HG03520 (cell line): ENCODE data around the gene SLC27A3.
"Not testable (repeated sequence)": the region's sequence is repeated elsewhere in the genome, so short reads cannot be mapped to it uniquely, and the experiment has no call there.

Experiments used
- ATAC-seq: cut with Tn5 transposase; IDR thresholded peaks from one replicate; pipeline ENCODE4 v1.9.1; 2021; ENCODE audit warnings: mild to moderate bottlenecking, moderate library complexity; ENCODE audit not compliant: unreplicated experiment

The SLC27A3 gene

GRCh38 chr1:153778824-153779519 is 3.8 kb downstream of the SLC27A3 start:
- ATAC-seq, result no peak

DNA sequence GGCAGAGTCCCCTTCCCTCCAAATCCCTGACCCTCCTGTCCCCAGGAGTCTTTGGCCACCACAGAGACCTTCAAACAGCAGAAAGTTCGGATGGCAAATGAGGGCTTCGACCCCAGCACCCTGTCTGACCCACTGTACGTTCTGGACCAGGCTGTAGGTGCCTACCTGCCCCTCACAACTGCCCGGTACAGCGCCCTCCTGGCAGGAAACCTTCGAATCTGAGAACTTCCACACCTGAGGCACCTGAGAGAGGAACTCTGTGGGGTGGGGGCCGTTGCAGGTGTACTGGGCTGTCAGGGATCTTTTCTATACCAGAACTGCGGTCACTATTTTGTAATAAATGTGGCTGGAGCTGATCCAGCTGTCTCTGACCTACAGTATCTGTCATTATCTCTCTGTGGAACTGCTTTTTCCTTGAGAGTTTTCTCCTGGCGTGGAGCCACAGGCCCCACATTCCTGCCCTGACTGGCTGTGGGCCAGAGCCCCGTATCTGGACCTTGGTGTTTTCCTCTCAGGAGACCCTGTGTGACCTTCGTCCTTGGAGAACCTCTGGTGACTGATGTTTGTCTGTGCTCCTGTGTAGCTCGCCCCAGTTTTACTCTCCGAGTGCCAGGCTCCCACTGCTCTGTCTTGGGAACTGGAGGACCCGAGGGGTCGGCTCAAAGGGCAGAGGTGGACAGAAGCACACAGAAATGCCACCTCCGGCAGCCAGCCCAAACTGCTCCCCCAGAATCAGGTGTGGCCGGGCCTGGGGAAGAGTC is 4.8 kb downstream of the SLC27A3 start:
- ATAC-seq, result no peak

- no peak for ATAC-seq
Measured at GRCh38 chr1:153780551-153780950, 5.3 kb downstream of the SLC27A3 start.

DNA sequence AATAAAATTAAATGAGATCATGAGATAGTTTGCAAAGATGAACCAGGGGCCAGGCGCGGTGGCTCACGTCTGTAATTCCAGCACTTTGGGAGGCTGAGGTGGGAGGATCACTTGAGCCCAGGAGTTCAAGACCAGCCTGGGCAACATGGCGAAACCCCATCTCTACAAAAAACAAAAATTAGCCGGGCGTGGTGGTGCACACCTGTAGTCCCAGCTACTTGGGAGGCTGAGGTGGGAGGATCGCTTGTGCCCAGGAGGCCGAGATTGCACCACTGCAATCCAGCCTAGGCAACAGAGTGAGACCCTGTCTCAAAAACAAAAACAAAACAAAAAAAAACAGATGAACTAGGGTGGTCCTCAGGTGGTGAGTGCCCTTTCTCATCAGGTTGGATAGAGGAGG is 7.4 kb downstream of the SLC27A3 start:
- ATAC-seq, result not testable (repeated sequence)

GRCh38 chr1:153783233-153784190 is 8.3 kb downstream of the SLC27A3 start:
- ATAC-seq, result peak; percentile 88

DNA sequence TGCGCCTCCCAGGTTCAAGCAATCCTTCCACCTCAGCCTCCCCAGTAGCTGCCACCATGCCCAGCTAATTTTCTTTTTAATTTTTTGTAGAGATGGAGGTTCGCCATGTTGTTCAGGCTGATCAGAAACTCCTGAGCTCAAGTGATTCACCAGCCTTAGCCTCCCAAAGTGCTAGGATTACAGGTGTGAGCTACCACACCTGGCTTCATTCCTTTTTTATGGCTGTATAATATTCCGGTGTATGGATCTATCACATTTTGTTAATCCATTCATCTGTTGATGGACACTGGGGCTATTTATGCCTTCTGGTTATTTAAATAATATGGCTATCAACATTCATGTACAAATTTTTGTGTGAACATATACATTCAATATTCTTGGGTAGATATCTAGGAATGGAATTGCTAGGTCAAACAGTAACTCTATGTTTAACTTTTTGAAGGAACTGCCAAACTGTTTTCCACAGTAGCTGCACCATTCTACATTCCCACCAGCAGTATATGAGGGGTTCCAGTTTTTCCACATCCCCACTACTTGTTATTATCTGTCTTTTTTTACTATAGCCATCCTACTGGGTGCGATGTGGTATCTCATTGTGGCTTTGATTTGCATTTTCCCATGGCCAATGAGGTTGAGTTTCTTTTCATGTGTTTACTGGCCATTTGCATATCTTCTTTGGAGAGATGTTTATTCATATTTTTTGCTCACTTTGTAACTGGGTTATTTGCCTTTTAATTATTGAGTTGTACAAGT is 11.0 kb downstream of the SLC27A3 start:
- ATAC-seq, result no peak

DNA sequence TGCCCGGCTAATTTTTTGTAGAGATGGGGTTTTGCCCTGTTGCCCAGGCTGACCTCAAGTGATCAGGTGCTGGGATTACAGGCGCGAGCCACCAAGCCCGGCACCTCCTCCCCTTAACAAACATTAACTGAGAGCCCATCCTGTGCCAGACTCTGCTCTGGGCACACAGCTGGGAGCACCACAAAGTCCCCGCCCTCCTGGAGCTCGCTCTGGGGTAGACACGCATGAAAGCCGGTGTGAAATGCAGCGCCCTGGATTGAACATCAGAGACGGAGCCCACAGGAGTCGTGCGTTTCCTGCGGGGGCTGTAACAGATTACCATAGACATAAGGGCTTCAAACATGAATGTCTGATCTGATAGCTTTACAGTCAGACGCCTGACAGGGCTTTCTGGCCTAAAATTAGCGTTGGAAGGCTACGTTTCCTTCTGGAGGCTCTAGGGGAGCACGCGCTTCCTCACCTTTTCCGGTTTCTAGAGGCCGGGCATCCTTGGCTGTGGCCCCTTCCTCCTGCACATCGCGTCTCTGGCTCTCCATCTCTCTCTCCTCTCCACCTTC is 14.3 kb downstream of the SLC27A3 start:
- ATAC-seq, result no peak

DNA sequence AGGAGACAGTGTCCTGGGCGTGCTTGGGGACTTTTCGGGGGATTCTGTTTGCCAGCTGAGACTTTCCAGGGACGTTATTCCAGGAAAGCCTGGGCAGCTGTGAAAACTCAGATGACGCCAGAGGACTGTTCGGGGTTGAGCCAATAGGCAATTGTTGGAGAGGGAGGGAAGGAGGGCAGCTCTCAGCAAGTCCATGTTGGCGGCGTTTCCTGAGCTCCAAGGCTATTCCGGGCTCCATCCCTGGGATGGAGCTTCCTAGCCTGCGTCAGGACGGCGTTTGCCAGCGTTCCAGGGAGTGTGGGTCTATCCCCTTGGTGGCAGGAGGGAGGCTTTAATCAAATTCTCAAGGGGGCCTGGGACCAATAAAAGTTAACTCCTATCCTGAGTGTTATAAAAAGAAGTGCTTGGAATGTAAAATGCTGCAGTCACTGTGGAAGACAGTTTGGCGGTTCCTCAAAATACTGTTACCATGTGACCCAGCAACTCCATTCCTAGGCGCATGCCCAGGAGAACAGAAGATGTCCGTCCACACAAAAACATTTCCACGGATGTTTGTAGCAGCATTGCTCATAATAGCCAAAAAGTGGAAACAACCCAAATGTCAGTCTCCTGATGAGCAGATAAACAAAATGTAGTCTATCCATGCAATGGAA is 15.2 kb downstream of the SLC27A3 start:
- ATAC-seq, result peak; percentile 5

DNA sequence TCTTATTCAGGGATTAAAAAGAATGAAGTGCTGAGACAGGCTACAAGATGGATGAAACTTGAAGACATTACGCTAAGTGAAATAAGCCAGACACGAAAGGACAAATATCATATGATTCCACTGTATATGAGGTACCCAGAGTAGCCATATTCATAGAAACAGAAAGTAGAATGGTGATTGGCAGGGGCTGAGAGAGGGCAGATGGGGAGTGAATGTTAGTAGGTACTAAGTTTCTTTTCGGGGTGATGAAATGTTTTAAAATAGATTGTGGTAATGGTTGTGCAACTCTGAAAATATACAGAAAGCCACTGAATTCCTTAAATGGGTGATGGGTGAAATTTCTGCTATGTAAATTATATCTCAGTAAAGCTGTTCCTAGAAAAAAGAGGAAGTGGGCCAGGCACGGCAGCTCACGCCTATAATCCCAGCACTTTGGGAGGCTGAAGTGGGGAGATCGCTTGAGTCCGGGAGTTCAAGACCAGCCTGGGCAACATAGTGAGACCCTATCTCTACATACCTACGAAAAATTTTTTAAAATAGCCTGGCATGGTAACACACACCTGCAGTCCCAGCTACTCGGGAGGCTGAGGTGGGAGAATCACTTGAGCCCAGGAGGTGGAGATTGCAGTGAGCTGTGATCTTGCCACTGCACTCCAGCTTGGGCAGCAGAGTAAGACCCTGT is 15.9 kb downstream of the SLC27A3 start:
- ATAC-seq, result peak; percentile 82

- ATAC-seq, result no peak
Measured at GRCh38 chr1:153791648-153792253, 16.5 kb downstream of the SLC27A3 start.

- ATAC-seq, result no peak
Measured at GRCh38 chr1:153792631-153793041, 17.4 kb downstream of the SLC27A3 start.

GRCh38 chr1:153793261-153793972 is 18.2 kb downstream of the SLC27A3 start:
- no peak for ATAC-seq

DNA sequence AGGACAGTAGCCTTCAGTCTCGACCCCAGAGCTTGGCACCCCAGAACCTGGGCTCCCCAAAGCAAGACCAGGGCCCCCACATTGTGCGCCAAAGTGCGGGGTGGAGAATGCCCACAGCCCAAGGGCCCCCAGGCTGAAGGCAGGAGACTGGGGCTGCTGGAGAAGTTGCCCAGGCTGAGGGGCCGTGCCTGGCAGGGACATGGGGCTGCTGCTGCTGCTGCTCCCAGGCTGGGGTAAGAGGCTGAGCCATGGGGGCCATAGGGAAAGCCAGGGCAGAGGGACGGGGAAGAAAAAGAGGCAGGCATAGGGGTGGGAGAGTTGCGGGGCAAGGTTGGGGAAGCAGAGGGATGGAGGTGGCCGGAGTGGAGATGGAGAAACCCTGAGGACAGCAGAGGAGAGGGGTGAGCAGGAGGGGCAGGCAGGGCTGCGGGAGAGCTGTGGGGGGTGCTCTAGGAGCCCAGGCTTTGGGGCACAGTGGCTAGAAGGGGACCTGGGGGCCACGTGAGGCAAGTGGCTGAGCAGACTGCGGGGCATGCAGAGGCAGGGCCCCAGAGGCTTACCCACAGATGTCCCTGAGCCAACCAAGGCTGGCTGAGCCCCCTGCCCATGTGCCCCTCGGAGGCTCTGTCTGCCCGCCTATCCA is 18.9 kb downstream of the SLC27A3 start:
- ATAC-seq, result no peak

DNA sequence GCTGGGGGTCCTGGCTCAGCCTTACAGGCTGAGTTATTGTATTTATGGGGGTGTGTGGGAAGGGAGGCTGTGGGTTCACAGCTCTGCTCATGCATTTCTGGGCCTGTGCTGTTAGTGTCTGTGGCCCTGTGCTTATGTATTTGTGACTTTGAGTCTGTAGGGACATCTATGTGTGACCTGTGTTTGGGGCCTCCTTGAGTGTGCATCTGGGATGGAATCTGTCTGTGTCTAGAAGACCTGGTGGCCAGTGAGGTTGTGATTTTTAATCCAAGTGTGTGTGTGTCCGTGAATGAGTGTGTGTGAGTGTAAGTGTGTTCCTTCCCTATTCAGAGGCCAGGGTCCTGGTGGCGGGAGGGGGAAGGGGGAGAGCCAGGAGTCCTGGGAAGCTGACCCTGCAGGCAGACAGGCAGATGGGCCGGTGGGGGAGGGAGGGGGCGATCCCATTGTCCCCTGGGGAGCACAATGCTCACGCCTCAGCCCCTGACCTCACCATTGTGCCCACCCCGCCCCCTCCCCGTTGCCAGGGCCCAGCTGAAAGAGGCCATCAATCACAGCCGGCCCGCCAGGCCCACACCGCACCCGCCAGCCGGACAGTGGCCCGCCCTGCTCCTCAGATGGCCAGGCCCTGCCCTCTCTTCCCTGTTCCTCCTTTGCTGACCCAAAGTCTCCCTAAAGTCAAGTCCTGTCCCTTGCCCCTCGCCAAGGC is 19.6 kb downstream of the SLC27A3 start:
- no peak for ATAC-seq

GRCh38 chr1:153795330-153795837 is 20.2 kb downstream of the SLC27A3 start:
- no peak for ATAC-seq

DNA sequence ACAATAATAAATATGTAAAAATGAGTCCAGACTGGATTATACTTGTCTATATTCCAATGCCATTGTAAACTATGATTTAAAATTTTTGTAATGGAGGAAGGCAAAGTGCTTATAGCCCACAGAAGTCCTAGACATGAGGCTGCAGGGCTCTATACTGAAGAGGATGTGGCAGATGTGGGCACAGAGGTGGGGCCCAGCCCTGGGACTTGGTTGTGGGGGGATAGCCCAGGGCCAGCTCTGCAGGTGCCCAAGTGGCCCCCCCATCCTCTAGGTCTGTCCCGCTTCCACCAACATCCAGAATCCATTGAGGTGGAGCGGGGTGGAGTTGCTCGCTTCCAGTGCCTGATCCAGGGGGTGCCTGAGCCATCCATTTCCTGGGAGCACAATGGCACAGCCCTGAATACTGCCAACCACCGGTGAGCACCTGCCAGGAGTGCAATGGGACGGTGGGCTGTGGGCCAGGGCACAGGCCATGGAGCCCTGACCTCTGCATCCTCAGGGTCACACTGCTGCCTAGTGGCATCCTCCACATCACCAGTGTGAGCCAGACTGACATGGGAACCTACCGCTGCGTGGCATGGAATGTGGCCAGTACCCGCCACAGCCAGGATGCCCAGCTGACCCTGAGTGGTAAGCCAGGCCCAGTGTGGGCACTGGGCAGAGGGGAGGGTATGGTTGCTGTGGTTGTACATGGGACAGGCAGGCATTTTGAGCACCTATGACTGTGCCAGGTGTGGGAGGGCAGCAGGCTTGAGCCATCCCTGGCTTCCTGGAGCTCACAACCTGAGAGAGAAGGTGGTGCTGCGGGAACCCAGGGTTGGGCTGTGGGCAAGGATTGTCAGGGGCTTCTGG is 21.0 kb downstream of the SLC27A3 start:
- no peak for ATAC-seq
